Measurements from ENCODE around the gene RAB27A. TPM values are rescaled to one million over a fixed set of nuclear protein-coding genes. Genes with fewer than 3 reads are reported as not detected.

The RAB27A gene
- polyA plus RNA-seq (2012; rRNA removed), result 9.6 and 11.0 TPM in 2 replicates
- 16.1 and 17.9 TPM in 2 replicates for polyA plus RNA-seq (2012; cell fraction: cytosol; rRNA removed)
- polyA plus RNA-seq (2012; cell fraction: nucleus; rRNA removed), result 4.2 and 6.1 TPM in 2 replicates

DNA sequence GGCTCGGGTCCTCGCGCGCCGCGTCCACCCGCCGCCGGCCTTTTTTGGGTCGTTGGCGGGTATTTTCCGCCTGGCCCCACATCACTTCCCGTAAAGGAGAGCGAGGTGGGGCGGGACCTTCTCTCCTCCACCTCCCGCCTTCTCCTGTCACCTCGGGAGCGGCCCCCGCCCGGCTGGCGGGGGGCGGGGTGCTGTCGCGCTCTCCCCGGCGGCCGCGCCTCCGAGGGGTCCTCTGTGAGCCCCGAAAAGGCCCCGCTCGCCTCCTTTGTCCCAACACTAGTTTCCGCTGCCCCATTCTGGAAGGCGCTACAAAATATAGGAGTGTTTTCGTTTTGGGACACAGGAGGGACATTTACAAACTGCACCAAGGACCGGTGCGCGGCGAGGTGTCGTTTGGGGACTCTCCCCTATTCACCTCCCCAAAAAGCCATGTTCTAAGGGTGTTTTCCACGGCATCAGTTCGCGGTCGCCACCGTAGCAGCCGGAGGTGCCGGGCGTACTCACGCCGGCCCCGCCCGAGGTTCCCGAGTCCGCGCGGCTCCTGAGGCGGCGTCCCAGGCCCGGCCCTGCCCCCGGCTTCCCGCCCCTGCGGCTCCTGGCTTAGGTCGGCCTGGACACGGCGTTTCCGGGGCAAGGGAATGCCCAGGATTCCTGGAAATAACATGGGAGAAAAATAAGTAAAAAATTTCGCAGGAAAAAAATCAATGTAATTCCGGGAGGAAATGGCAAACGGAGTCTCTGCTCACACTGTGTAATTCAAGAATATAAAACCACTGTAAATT is at the start of gene RAB27A:
RAB27A (minus strand) TSS at position 68 of the 782 bp plus-strand sequence. CDS start 54,879 bp downstream, outside the sequence.
- peaks cover 0 to 8% of the 10 kb centered on the region in 2 experiments; a peak in 1 of 4 replicates for H3K4me1 ChIP-seq (ENCODE audit: control insufficient read depth in 1 of 2, insufficient read depth in 2 of 2, low read depth in 1 of 2, low read length in 1 of 2)
- H2AFZ ChIP-seq (ENCODE audit: low read depth), result peak within 1 kb of the TSS; percentile 98
- TF ChIP-seq MXI1 (IDR thresholded peaks at IDR 0.05; ENCODE audit: low read depth, low read length) (peak; percentile 86), GABPA (IDR thresholded peaks at IDR 0.05; ENCODE audit: low read depth) (0 out of 2 replicates have a peak, but pooled peaks have one; percentile 30), SIN3A (IDR thresholded peaks at IDR 0.05; ENCODE audit: borderline replicate concordance, low read depth, low read length) (peak; percentile 74; the same call in 1 of the 2 replicates), FOXM1 (IDR thresholded peaks at IDR 0.05; ENCODE audit: low read depth) (no peak), ELF1 (IDR thresholded peaks at IDR 0.05) (no peak)
- TF ChIP-seq, protein P1, sequence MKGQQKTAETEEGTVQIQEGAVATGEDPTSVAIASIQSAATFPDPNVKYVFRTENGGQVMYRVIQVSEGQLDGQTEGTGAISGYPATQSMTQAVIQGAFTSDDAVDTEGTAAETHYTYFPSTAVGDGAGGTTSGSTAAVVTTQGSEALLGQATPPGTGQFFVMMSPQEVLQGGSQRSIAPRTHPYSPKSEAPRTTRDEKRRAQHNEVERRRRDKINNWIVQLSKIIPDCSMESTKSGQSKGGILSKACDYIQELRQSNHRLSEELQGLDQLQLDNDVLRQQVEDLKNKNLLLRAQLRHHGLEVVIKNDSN (IDR thresholded peaks at IDR 0.05; ENCODE audit: borderline replicate concordance, low read depth), result no peak
- TF ChIP-seq, protein P2, sequence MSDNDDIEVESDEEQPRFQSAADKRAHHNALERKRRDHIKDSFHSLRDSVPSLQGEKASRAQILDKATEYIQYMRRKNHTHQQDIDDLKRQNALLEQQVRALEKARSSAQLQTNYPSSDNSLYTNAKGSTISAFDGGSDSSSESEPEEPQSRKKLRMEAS (IDR thresholded peaks at IDR 0.05; ENCODE audit: low read depth), result peak; percentile 31; the same call in 1 of the 2 replicates
- 1% methylated on average over 30 of the region's 69 CpGs for WGBS (ENCODE audit: low lambda C conversion rate)
- DNase-seq, result peak; percentile 85
- H3K9ac ChIP-seq, result peak within 1 kb of the TSS; percentile 91
- H3K9me3 ChIP-seq, result no peaks in the 10 kb centered on the region
- peak within 1 kb of the TSS; percentile 71 to 88 for H3K27ac ChIP-seq (ENCODE audit: low read depth in 2 of 2, low read length in 1 of 2)
- H3F3A ChIP-seq (replicated peaks; ENCODE audit: insufficient read depth), result peaks cover 4% of the 10 kb centered on the region
- H3K36me3 ChIP-seq (replicated peaks in 1 of 2; ENCODE audit: control insufficient read depth in 1 of 2, insufficient read depth in 2 of 2, low read length in 1 of 2), result no peaks in the 10 kb centered on the region
- H3K27me3 ChIP-seq (ENCODE audit: insufficient read depth), result no peaks in the 10 kb centered on the region
- H3K4me2 ChIP-seq, result peak within 1 kb of the TSS; percentile 100
- ChIA-PET POLR2A (no interaction called here), CTCF (interaction anchor here (0.6 to 4.5 kb wide), 11 partner anchors 8 to 145 kb away, joined by 3 to 43 read pairs (median 4); no protein-coding TSS in a partner anchor)
- peaks cover 8% of the 10 kb centered on the region; the same call in 1 of the 2 replicates for H3K79me2 ChIP-seq (ENCODE audit: insufficient read depth)
- peak within 1 kb of the TSS; percentile 74 to 87 for H3K4me3 ChIP-seq (ENCODE audit: low read depth in 2 of 2, low read length in 1 of 2)
- no peaks in the 10 kb centered on the region for H4K20me1 ChIP-seq (ENCODE audit: insufficient read depth)
- H3K9me2 ChIP-seq, result no peaks in the 10 kb centered on the region

DNA sequence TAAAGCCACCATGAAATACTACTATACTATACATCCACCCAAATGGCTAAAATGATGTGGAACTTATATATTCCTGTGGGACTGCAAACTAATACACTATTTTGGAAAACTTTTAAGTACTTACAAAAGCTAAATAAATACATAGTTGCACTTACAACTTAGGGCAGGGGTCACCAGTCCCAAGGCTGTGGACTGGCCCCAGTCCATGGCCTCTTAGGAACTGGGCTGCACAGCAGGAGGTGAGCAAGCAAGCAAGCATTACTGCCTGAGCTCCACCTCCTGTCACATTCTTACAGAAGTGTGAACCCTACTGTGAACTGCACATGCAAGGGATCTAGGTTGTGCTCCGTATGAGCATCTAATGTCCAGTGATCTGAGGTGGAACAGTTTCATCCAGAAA is 47.5 kb upstream of the RAB27A start:
- Histone ChIP-seq H3K9me2 (no peaks in the 10 kb centered on the region), H3K4me3 (ENCODE audit: low read depth in 2 of 2, low read length in 1 of 2) (no peak overlapping the region), H3K36me3 (replicated peaks in 1 of 2; ENCODE audit: control insufficient read depth in 1 of 2, insufficient read depth in 2 of 2, low read length in 1 of 2) (peaks cover 8 to 38% of the 10 kb centered on the region in 2 experiments), H3K9ac (no peak overlapping the region), H3F3A (replicated peaks; ENCODE audit: insufficient read depth) (no peaks in the 10 kb centered on the region), H3K4me2 (no peak overlapping the region), H3K27me3 (ENCODE audit: insufficient read depth) (no peaks in the 10 kb centered on the region), H3K4me1 (ENCODE audit: control insufficient read depth in 1 of 2, insufficient read depth in 2 of 2, low read depth in 1 of 2, low read length in 1 of 2) (no peaks in the 10 kb centered on the region), H2AFZ (ENCODE audit: low read depth) (no peak overlapping the region), H4K20me1 (ENCODE audit: insufficient read depth) (no peaks in the 10 kb centered on the region), H3K27ac (ENCODE audit: low read depth in 2 of 2, low read length in 1 of 2) (no peak overlapping the region), H3K79me2 (ENCODE audit: insufficient read depth) (no peaks in the 10 kb centered on the region), H3K9me3 (no peaks in the 10 kb centered on the region)
- DNase-seq, result no peak
- ChIA-PET CTCF (interaction anchor here (1.6 kb wide), 1 partner anchor 46 kb away, joined by 3 read pairs; no protein-coding TSS in a partner anchor), POLR2A (no interaction called here)
- 83% methylated on average over 1 of the region's 1 CpG for WGBS (ENCODE audit: low lambda C conversion rate)
- no peak for TF ChIP-seq FOXJ3 (CRISPR knock-in tag; IDR thresholded peaks at IDR 0.05)
- TF ChIP-seq SIN3A (IDR thresholded peaks at IDR 0.05; ENCODE audit: borderline replicate concordance, low read depth, low read length), result no peak
- TF ChIP-seq, protein P3, sequence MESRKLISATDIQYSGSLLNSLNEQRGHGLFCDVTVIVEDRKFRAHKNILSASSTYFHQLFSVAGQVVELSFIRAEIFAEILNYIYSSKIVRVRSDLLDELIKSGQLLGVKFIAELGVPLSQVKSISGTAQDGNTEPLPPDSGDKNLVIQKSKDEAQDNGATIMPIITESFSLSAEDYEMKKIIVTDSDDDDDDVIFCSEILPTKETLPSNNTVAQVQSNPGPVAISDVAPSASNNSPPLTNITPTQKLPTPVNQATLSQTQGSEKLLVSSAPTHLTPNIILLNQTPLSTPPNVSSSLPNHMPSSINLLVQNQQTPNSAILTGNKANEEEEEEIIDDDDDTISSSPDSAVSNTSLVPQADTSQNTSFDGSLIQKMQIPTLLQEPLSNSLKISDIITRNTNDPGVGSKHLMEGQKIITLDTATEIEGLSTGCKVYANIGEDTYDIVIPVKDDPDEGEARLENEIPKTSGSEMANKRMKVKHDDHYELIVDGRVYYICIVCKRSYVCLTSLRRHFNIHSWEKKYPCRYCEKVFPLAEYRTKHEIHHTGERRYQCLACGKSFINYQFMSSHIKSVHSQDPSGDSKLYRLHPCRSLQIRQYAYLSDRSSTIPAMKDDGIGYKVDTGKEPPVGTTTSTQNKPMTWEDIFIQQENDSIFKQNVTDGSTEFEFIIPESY (IDR thresholded peaks at IDR 0.05; ENCODE audit: borderline replicate concordance, low read depth), result no peak
- no peak for TF ChIP-seq SMC3 (IDR thresholded peaks at IDR 0.05; ENCODE audit: low read depth, low read length)
- no peak for TF ChIP-seq POLR2AphosphoS5 (IDR thresholded peaks at IDR 0.05; ENCODE audit: low read depth, low read length)
- TF ChIP-seq MXI1 (IDR thresholded peaks at IDR 0.05; ENCODE audit: low read depth, low read length), result no peak
- no peak for TF ChIP-seq NFIC (IDR thresholded peaks at IDR 0.05; ENCODE audit: borderline replicate concordance)
- TF ChIP-seq, protein P4, sequence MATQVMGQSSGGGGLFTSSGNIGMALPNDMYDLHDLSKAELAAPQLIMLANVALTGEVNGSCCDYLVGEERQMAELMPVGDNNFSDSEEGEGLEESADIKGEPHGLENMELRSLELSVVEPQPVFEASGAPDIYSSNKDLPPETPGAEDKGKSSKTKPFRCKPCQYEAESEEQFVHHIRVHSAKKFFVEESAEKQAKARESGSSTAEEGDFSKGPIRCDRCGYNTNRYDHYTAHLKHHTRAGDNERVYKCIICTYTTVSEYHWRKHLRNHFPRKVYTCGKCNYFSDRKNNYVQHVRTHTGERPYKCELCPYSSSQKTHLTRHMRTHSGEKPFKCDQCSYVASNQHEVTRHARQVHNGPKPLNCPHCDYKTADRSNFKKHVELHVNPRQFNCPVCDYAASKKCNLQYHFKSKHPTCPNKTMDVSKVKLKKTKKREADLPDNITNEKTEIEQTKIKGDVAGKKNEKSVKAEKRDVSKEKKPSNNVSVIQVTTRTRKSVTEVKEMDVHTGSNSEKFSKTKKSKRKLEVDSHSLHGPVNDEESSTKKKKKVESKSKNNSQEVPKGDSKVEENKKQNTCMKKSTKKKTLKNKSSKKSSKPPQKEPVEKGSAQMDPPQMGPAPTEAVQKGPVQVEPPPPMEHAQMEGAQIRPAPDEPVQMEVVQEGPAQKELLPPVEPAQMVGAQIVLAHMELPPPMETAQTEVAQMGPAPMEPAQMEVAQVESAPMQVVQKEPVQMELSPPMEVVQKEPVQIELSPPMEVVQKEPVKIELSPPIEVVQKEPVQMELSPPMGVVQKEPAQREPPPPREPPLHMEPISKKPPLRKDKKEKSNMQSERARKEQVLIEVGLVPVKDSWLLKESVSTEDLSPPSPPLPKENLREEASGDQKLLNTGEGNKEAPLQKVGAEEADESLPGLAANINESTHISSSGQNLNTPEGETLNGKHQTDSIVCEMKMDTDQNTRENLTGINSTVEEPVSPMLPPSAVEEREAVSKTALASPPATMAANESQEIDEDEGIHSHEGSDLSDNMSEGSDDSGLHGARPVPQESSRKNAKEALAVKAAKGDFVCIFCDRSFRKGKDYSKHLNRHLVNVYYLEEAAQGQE (IDR thresholded peaks at IDR 0.05; ENCODE audit: low read depth, low read length), result no peak
- no peak for TF ChIP-seq ELF1 (IDR thresholded peaks at IDR 0.05)
- TF ChIP-seq YY1 (IDR thresholded peaks at IDR 0.05; ENCODE audit: low read depth), result no peak
- no peak for TF ChIP-seq TEAD4 (IDR thresholded peaks at IDR 0.05; ENCODE audit: borderline replicate concordance, insufficient read depth)
- TF ChIP-seq, protein P5, sequence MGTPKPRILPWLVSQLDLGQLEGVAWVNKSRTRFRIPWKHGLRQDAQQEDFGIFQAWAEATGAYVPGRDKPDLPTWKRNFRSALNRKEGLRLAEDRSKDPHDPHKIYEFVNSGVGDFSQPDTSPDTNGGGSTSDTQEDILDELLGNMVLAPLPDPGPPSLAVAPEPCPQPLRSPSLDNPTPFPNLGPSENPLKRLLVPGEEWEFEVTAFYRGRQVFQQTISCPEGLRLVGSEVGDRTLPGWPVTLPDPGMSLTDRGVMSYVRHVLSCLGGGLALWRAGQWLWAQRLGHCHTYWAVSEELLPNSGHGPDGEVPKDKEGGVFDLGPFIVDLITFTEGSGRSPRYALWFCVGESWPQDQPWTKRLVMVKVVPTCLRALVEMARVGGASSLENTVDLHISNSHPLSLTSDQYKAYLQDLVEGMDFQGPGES (IDR thresholded peaks at IDR 0.05; ENCODE audit: low read depth, low read length), result no peak
- TF ChIP-seq EZH2phosphoT487 (IDR thresholded peaks at IDR 0.05; ENCODE audit: borderline replicate concordance, low read depth), result no peak
- no peak for TF ChIP-seq GABPA (IDR thresholded peaks at IDR 0.05; ENCODE audit: low read depth)
